HG02981 (cell line): ENCODE measurements around the gene TSPAN6.
A peak's percentile ranks its signal among the peaks of the same experiment; 100 is the strongest.

Source experiments
- ATAC-seq: cut with Tn5 transposase; IDR thresholded peaks from one replicate; pipeline ENCODE4 v1.9.1; 2021; ENCODE audit warnings: mild to moderate bottlenecking, moderate library complexity; ENCODE audit not compliant: unreplicated experiment

TSPAN6 gene, protein sequence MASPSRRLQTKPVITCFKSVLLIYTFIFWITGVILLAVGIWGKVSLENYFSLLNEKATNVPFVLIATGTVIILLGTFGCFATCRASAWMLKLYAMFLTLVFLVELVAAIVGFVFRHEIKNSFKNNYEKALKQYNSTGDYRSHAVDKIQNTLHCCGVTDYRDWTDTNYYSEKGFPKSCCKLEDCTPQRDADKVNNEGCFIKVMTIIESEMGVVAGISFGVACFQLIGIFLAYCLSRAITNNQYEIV

DNA sequence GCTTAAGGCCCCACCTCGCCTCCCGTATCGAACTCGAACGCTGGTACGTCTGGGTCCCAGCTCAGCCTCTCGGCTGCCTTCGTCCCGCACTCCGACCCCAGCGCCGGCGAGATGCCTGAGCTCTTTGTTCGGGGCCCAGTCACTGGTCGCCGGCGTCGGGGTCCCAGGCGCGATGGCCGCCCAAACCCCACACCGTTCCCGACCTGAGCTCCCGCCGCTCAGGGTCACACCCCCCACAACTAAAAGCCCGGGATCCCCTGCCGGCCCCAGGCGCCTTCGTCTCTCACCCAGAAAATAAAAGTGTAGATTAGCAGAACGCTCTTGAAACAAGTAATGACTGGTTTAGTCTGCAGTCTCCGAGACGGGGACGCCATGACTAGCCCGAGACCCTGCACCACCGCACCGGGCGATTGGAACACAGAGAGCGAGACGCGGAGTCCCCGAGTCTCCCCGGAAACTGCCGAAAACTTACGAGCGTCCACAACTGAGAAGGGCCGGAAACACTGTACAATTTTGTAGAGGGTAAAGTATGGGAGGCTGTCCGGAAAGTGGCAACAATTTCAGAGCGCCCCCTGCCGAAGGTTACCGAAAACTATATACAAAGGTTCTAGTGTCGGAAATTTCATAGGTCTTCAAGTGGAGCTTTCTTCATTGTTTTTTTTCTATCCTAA is at the start of gene TSPAN6:
Gene TSPAN6 (minus strand): TSS at position 486 of the 671 bp plus-strand sequence. CDS start 112 bp downstream, at position 374.
- ATAC-seq: peak; percentile 100

GRCh38 chrX:100685997-100686305 is 49.3 kb upstream of the TSPAN6 start:
- no peak for ATAC-seq

- ATAC-seq: peak; percentile 84
Observed at GRCh38 chrX:100685284-100685996, 48.8 kb upstream of the TSPAN6 start.

DNA sequence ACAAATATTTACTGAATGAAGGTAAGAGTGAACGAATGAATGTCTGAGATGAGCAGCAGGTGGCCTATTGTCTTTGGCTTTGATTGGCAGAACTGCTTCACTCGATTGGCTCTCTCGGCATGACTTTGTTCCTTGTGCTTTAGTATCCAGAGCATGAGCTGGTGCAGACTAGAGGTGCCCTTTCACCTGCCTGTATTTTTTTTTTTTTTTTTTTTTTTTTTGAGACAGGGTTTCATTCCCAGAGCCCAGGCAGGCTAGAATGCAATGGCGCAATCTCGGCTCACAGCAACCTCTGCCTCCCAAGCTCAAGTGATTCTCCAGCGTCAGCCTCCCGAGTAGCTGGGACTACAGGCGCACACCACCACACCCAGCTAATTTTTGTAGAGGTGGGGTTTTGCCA is 46.3 kb upstream of the TSPAN6 start:
- no peak for ATAC-seq

DNA sequence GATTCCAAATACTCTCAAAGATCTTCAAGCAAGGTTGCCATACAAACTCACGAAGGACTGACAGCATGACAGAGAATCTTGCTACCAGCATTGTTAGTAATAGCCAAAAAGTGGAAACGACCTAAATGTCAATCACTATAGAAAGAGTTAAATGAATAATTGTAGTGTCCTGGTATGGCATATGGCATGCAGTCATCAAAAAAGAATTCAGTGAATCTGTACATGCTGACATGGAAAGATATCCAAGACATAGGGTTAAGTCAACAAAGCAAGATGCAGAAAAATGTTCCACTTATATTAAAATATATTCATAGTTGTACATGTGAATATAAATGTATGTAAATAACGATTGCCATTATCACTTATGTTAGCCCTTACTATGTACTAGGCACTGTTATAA is 45.0 kb upstream of the TSPAN6 start:
- no peak for ATAC-seq

- ATAC-seq: no peak
Observed at GRCh38 chrX:100680756-100681155, 44.1 kb upstream of the TSPAN6 start.

- ATAC-seq: no peak
Observed at GRCh38 chrX:100677611-100678181, 41.1 kb upstream of the TSPAN6 start.

GRCh38 chrX:100674705-100675104 is 38.1 kb upstream of the TSPAN6 start:
- peak; percentile 58 for ATAC-seq

DNA sequence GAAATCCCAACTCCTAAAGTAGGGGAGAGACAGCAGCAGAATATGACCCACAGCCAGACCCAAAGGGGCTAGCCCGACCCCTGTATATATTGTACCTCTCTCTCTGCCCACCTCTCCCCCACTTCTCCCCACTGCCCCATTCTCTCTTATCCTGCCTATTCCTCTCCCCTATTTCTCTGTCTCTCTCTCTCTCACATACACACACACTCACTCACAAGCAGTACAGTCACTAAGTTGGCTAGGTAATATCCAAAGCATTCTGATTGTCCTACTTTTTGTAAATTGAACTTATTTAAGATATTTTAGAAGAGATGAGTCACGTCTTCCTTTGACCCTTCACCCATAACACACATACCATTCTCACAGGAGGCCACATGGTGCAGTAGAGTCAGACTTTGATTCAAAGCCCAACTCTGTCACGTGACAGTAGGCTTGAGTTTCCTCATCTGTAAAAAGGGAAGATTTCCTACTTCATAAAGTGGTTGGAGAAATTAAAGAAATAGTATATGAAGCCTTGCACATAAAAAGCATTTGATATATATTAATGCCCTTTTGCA is 36.9 kb upstream of the TSPAN6 start:
- no peak for ATAC-seq

DNA sequence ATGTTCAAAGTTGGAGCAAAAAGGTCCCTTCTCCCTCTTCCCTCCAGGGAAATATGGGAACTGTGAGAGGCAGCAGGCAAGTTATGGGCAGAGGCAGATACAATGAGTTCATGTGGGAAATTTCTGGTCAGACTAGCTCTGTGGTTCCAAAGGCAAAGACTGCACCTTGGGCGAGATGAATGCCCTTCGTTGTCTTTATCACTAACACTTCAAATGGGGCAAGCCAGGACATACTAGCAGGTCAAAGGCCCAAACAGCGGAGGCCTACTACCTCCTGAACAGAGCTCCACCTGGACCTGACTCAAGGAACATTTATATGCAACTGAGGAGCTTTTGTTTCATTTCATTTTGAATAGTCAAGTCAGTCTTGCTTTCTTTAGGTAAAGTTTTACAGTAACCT is 36.4 kb upstream of the TSPAN6 start:
- ATAC-seq: no peak

GRCh38 chrX:100663642-100664041 is 27.0 kb upstream of the TSPAN6 start:
- no peak for ATAC-seq

- ATAC-seq: no peak
Observed at GRCh38 chrX:100662796-100663195, 26.2 kb upstream of the TSPAN6 start.

GRCh38 chrX:100662170-100662569 is 25.6 kb upstream of the TSPAN6 start:
- no peak for ATAC-seq

- ATAC-seq: no peak
Observed at GRCh38 chrX:100659431-100660137, 23.0 kb upstream of the TSPAN6 start.

DNA sequence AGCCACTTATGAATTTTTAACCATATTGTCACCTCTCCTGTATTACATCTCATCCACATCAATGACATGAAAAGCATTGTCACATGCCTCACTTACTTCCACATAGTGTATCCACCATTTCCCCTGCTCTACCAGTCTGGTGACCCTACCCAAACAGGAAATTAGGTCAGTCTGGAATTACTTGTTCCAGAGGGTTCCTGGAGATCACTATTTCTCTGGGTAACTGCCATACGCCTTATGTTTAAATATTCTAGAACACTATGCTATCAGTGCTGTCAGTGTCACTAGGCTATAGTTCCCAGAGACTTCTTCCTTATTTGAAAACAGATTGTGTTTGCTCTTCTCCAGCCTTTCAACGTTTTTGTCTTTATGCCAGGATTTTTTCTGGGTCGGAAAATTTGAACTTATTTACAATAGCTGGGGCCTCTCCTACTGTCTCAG is 22.4 kb upstream of the TSPAN6 start:
- no peak for ATAC-seq

GRCh38 chrX:100654261-100654660 is 17.7 kb upstream of the TSPAN6 start:
- no peak for ATAC-seq

DNA sequence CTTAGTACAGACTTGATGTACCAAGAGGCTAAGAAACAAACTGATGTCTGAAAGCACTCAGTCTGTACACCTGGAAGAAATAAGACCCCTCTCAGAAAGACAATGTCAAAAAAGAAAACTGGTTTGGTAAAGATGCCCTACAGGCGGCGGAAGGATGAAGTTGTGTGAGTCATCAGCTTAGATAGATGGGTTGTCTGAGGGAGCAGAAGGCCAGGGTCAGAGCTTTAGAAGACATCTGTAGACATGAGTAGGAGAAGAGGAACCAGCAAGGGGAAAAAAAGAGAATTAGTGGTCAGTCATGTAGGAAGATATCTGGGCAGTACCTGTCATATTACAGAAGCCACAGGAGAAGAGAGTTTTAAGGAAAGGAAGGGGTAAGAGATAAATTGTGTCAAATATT is 15.7 kb upstream of the TSPAN6 start:
- no peak for ATAC-seq

- no peak for ATAC-seq
Observed at GRCh38 chrX:100650841-100651240, 14.2 kb upstream of the TSPAN6 start.

DNA sequence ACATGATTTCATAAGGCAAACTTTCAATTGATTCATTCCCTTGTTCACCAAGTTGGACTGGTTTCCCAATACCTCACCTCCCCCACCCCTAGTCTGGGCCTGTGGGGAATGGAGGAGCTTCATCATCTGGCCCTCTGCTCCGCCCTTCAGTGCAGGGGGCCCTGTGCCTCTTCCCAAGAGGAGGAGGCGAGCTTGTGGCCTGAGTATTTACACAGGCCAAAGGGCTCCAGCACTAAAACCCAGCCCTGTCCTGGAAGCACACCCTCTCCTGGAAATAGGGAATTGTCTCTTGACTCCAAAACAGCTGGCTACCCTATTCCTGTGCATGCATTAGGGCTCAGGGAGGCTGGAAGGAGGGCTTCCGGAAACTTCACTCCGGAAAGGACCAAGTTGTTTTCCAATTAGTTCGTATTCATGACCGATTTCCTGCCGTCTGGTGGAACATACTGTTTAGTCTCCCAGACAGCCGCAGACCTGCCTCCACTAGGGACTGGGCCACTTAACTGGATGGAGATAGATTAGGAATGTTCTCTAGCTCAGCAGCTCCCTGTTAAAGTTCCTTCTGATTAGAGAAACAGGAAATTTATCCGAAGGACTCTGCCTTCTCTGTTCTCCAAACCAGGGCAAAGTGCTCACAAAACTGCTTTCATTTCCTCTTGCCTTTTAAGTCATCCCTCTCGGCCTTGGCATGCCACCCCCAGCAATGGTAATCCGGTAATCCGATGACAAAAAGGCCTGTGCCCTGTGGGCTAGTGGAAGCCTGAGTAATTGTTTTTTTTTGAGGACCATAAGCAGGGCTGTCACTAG is 13.1 kb upstream of the TSPAN6 start:
- ATAC-seq: no peak
